ENCODE data around the gene CHMP6. TPM values are rescaled to one million over a fixed set of nuclear protein-coding genes. Genes with fewer than 3 reads are reported as not detected.
A peak's percentile ranks its signal among the peaks of the same experiment; 100 is the strongest.

CHMP6 gene
- total RNA-seq, 1 experiment from 2014 or later: 22.0 TPM

DNA sequence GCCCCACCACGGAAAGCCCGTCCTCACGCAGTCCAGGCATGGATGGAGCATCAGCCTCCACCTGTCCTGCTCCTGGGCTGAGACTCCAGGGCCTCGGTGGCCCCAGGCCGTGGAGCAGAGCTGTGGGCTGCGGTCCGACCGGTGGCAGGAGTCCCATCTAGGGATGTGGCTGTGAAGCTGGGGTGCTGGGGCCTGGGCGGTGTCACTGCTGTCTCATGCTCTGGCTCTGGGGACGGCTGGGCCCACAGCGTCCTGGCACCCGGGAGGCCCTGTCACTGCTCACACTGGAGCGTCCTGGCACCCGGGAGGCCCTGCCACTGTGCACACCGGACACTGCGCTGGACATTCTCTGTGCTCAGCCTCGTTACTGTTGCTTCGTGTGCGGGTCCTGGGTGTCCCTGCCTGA lies 51.7 kb downstream of the CHMP6 start:
- Histone ChIP-seq H3K36me3 (ENCODE audit: control insufficient read depth in 1 of 2, insufficient read depth in 2 of 2, low read length in 2 of 2) (peaks cover 0 to 26% of the 10 kb centered on the region in 2 experiments; a peak in 1 of 4 replicates), H3K4me3 (replicated peaks in 1 of 2; ENCODE audit: low read depth in 1 of 2, low read length in 2 of 2) (peak overlapping the region; percentile 35 to 53), H3K79me2 (ENCODE audit: insufficient read depth, low read length) (peaks cover 100% of the 10 kb centered on the region), H3K27me3 (ENCODE audit: insufficient read depth, low read length) (no peaks in the 10 kb centered on the region), H3K9ac (ENCODE audit: low read length) (peak overlapping the region; percentile 71), H4K20me1 (ENCODE audit: insufficient read depth) (peaks cover 15% of the 10 kb centered on the region; the same call in 1 of the 2 replicates), H2AFZ (ENCODE audit: low read depth, low read length, poor library complexity, severe bottlenecking) (no peak overlapping the region), H3K4me1 (ENCODE audit: control insufficient read depth in 1 of 2, insufficient read depth in 2 of 2, low read length in 2 of 2) (peaks cover 90 to 100% of the 10 kb centered on the region in 2 experiments), H3K9me3 (ENCODE audit: control insufficient read depth in 1 of 2, insufficient read depth in 1 of 2, low read depth in 1 of 2, low read length in 2 of 2) (no peaks in the 10 kb centered on the region), H3K9me2 (ENCODE audit: insufficient read depth) (no peaks in the 10 kb centered on the region), H3K27ac (ENCODE audit: low read depth, low read length) (peak overlapping the region; percentile 94), H3K4me2 (ENCODE audit: low read length) (peak overlapping the region; percentile 72)
- TF ChIP-seq ELF1 (IDR thresholded peaks at IDR 0.05; ENCODE audit: borderline replicate concordance, low read depth) (no peak), TCF7L2 (IDR thresholded peaks at IDR 0.05; ENCODE audit: borderline replicate concordance, extremely low read depth, insufficient read depth, insufficient read length) (no peak), SP1 (IDR thresholded peaks at IDR 0.05; ENCODE audit: low read depth) (no peak), ZFX (IDR thresholded peaks at IDR 0.05) (no peak), RAD21 (IDR thresholded peaks at IDR 0.05; ENCODE audit: low read depth) (no peak), EGR1 (IDR thresholded peaks at IDR 0.05; ENCODE audit: low read depth) (no peak), YY1 (IDR thresholded peaks at IDR 0.05; ENCODE audit: extremely low read depth, insufficient replicate concordance, low read depth, low read length) (no peak), SRF (IDR thresholded peaks at IDR 0.05; ENCODE audit: low read depth) (no peak), ATF3 (IDR thresholded peaks at IDR 0.05) (no peak)
- intact Hi-C loops (cut with micrococcal nuclease): no loop called here
- DNase-seq (ENCODE audit: low read depth, low spot score) (no peak), ATAC-seq (peak; percentile 8)
- BruUV-seq (replicated peaks): no TSS peak
- RAD21 ChIA-PET (ENCODE audit: low non-redundant PET in 1 of 2, low total read pairs in 2 of 2, uncharacterized antibody in 2 of 2, unreplicated experiment in 2 of 2): no interaction called here
- POLR2A ChIA-PET: interaction anchor here (1.6 to 1.9 kb wide), 2 partner anchors 9 to 51 kb away, joined by 9 to 10 read pairs; partner anchors contain the start of gene BAIAP2
- CTCF ChIA-PET: interaction anchor here (1.3 to 1.9 kb wide), 2 partner anchors 20 to 55 kb away, joined by 5 to 8 read pairs; no protein-coding TSS in a partner anchor
